ENCODE data around the gene BSN.

DNA sequence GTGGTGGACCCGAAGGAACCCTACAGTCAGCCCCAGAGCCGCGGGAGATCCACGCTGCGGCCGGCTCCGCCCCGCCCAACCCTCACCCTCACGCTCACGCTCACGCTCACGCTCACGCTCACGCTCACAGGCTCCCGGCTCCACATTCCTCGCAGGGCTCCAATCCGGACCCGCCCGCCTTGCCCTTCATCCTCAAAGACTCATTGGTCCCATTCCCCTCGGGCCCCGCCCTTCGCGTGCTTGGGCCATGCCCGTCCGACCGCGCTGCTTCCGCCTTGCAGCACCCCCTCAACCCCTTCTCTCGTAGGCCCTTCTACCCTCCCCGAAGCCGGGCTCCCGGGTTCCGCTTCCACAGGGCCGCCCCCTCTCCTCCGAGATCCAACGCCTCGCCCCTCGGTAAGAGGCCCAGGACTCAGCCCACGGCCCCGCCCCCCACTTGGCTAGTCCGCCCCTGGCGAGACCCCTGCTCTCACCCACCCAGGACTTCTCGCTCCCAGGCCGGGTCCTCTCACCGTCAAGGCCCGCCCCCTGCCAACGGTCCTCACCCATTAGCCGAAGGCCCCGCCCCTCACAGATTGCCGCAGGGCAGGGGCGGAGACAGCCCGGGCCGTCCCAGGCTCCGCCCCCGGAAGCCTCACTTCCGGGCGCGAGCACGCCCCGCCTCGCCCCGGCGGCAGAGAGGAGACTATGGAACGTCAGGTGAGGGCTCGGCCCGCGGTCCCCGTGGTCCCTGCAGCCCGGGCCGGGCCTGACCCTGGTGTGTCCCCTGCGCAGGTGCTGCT is 119.6 kb downstream of the BSN start, which contains the start of gene APEH:
- TF ChIP-seq, protein P1, sequence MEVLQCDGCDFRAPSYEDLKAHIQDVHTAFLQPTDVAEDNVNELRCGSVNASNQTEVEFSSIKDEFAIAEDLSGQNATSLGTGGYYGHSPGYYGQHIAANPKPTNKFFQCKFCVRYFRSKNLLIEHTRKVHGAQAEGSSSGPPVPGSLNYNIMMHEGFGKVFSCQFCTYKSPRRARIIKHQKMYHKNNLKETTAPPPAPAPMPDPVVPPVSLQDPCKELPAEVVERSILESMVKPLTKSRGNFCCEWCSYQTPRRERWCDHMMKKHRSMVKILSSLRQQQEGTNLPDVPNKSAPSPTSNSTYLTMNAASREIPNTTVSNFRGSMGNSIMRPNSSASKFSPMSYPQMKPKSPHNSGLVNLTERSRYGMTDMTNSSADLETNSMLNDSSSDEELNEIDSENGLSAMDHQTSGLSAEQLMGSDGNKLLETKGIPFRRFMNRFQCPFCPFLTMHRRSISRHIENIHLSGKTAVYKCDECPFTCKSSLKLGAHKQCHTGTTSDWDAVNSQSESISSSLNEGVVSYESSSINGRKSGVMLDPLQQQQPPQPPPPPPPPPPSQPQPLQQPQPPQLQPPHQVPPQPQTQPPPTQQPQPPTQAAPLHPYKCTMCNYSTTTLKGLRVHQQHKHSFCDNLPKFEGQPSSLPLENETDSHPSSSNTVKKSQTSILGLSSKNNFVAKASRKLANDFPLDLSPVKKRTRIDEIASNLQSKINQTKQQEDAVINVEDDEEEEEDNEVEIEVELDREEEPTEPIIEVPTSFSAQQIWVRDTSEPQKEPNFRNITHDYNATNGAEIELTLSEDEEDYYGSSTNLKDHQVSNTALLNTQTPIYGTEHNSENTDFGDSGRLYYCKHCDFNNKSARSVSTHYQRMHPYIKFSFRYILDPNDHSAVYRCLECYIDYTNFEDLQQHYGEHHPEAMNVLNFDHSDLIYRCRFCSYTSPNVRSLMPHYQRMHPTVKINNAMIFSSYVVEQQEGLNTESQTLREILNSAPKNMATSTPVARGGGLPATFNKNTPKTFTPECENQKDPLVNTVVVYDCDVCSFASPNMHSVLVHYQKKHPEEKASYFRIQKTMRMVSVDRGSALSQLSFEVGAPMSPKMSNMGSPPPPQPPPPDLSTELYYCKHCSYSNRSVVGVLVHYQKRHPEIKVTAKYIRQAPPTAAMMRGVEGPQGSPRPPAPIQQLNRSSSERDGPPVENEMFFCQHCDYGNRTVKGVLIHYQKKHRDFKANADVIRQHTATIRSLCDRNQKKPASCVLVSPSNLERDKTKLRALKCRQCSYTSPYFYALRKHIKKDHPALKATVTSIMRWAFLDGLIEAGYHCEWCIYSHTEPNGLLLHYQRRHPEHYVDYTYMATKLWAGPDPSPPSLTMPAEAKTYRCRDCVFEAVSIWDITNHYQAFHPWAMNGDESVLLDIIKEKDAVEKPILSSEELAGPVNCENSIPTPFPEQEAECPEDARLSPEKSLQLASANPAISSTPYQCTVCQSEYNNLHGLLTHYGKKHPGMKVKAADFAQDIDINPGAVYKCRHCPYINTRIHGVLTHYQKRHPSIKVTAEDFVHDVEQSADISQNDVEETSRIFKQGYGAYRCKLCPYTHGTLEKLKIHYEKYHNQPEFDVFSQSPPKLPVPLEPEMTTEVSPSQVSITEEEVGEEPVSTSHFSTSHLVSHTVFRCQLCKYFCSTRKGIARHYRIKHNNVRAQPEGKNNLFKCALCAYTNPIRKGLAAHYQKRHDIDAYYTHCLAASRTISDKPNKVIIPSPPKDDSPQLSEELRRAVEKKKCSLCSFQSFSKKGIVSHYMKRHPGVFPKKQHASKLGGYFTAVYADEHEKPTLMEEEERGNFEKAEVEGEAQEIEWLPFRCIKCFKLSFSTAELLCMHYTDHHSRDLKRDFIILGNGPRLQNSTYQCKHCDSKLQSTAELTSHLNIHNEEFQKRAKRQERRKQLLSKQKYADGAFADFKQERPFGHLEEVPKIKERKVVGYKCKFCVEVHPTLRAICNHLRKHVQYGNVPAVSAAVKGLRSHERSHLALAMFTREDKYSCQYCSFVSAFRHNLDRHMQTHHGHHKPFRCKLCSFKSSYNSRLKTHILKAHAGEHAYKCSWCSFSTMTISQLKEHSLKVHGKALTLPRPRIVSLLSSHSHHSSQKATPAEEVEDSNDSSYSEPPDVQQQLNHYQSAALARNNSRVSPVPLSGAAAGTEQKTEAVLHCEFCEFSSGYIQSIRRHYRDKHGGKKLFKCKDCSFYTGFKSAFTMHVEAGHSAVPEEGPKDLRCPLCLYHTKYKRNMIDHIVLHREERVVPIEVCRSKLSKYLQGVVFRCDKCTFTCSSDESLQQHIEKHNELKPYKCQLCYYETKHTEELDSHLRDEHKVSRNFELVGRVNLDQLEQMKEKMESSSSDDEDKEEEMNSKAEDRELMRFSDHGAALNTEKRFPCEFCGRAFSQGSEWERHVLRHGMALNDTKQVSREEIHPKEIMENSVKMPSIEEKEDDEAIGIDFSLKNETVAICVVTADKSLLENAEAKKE (CRISPR knock-in tag; IDR thresholded peaks at IDR 0.05): no peak
- no peak for TF ChIP-seq EZH2 (IDR thresholded peaks at IDR 0.05; ENCODE audit: low read depth, unreplicated experiment)
- TF ChIP-seq, protein P2, sequence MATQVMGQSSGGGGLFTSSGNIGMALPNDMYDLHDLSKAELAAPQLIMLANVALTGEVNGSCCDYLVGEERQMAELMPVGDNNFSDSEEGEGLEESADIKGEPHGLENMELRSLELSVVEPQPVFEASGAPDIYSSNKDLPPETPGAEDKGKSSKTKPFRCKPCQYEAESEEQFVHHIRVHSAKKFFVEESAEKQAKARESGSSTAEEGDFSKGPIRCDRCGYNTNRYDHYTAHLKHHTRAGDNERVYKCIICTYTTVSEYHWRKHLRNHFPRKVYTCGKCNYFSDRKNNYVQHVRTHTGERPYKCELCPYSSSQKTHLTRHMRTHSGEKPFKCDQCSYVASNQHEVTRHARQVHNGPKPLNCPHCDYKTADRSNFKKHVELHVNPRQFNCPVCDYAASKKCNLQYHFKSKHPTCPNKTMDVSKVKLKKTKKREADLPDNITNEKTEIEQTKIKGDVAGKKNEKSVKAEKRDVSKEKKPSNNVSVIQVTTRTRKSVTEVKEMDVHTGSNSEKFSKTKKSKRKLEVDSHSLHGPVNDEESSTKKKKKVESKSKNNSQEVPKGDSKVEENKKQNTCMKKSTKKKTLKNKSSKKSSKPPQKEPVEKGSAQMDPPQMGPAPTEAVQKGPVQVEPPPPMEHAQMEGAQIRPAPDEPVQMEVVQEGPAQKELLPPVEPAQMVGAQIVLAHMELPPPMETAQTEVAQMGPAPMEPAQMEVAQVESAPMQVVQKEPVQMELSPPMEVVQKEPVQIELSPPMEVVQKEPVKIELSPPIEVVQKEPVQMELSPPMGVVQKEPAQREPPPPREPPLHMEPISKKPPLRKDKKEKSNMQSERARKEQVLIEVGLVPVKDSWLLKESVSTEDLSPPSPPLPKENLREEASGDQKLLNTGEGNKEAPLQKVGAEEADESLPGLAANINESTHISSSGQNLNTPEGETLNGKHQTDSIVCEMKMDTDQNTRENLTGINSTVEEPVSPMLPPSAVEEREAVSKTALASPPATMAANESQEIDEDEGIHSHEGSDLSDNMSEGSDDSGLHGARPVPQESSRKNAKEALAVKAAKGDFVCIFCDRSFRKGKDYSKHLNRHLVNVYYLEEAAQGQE (IDR thresholded peaks at IDR 0.05; ENCODE audit: unreplicated experiment): no peak
- TF ChIP-seq, protein P3, sequence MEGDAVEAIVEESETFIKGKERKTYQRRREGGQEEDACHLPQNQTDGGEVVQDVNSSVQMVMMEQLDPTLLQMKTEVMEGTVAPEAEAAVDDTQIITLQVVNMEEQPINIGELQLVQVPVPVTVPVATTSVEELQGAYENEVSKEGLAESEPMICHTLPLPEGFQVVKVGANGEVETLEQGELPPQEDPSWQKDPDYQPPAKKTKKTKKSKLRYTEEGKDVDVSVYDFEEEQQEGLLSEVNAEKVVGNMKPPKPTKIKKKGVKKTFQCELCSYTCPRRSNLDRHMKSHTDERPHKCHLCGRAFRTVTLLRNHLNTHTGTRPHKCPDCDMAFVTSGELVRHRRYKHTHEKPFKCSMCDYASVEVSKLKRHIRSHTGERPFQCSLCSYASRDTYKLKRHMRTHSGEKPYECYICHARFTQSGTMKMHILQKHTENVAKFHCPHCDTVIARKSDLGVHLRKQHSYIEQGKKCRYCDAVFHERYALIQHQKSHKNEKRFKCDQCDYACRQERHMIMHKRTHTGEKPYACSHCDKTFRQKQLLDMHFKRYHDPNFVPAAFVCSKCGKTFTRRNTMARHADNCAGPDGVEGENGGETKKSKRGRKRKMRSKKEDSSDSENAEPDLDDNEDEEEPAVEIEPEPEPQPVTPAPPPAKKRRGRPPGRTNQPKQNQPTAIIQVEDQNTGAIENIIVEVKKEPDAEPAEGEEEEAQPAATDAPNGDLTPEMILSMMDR (conservative IDR thresholded peaks at IDR 0.05; ENCODE audit: low read depth in 2 of 2): no peak
